GM18502 (cell line): ENCODE measurements around the gene SH3RF2.

Experiments
- ATAC-seq: cut with Tn5 transposase; IDR thresholded peaks from one replicate; pipeline ENCODE4 v1.9.1; 2021; ENCODE audit warnings: mild to moderate bottlenecking; ENCODE audit not compliant: unreplicated experiment, poor library complexity

SH3RF2 gene

GRCh38 chr5:146027751-146028150, 91.4 kb downstream of the SH3RF2 start:
- ATAC-seq = no peak

GRCh38 chr5:146032911-146033310, 96.5 kb downstream of the SH3RF2 start:
- no peak for ATAC-seq

- ATAC-seq = no peak
Observed at GRCh38 chr5:146034127-146034526, 97.7 kb downstream of the SH3RF2 start.

GRCh38 chr5:146034605-146035004, 98.2 kb downstream of the SH3RF2 start:
- no peak for ATAC-seq

- ATAC-seq = no peak
Observed at GRCh38 chr5:146039420-146039819, 103.0 kb downstream of the SH3RF2 start.

- no peak for ATAC-seq
Observed at GRCh38 chr5:146040527-146040926, 104.1 kb downstream of the SH3RF2 start.

- ATAC-seq = peak; percentile 87
Observed at GRCh38 chr5:146041180-146041789, 104.9 kb downstream of the SH3RF2 start.

- no peak for ATAC-seq
Observed at GRCh38 chr5:146042628-146043279, 106.4 kb downstream of the SH3RF2 start.

- no peak for ATAC-seq
Observed at GRCh38 chr5:146043722-146044121, 107.3 kb downstream of the SH3RF2 start.

- ATAC-seq = no peak
Observed at GRCh38 chr5:146047396-146047795, 111.0 kb downstream of the SH3RF2 start.

- ATAC-seq = no peak
Observed at GRCh38 chr5:146048994-146049703, 112.8 kb downstream of the SH3RF2 start.

GRCh38 chr5:146049704-146050026, 113.3 kb downstream of the SH3RF2 start:
- no peak for ATAC-seq

GRCh38 chr5:146050086-146050485, 113.7 kb downstream of the SH3RF2 start:
- no peak for ATAC-seq

- no peak for ATAC-seq
Observed at GRCh38 chr5:146051678-146052077, 115.3 kb downstream of the SH3RF2 start.

- ATAC-seq = peak; percentile 66
Observed at GRCh38 chr5:146052780-146053179, 116.4 kb downstream of the SH3RF2 start.

- no peak for ATAC-seq
Observed at GRCh38 chr5:146055432-146055831, 119.1 kb downstream of the SH3RF2 start.

GRCh38 chr5:146059460-146060220, 123.3 kb downstream of the SH3RF2 start:
- ATAC-seq = no peak

- no peak for ATAC-seq
Observed at GRCh38 chr5:146060221-146060585, 123.8 kb downstream of the SH3RF2 start.

GRCh38 chr5:146066968-146067367, 130.6 kb downstream of the SH3RF2 start:
- no peak for ATAC-seq

- ATAC-seq = no peak
Observed at GRCh38 chr5:146068206-146068605, 131.8 kb downstream of the SH3RF2 start.
